Umbilical cord (tissue), 2 donors: ENCODE data around the gene SLC30A1. TPM values are rescaled to one million over a fixed set of nuclear protein-coding genes. Genes with fewer than 3 reads are reported as not detected.

ENCODE experiments used
- DNase-seq: peaks from one replicate; pipeline ENCODE4 v3.0.0-alpha.2; 2015; ENCODE audit warnings: low spot score
- total RNA-seq: library from RNA; depleted of rRNA; stranded (reverse); fragments of >200 nt; gene quantifications from one replicate; pipeline ENCODE4 v1.2.3, GENCODE V29; 2014; ENCODE audit warnings: low replicate concordance; ENCODE audit not compliant: insufficient read depth

SLC30A1 gene
- total RNA-seq, 1 donor from 2014 or later = 27.7 TPM

GRCh38 chr1:211609120-211610024 lies 30.4 kb upstream of the SLC30A1 start:
- DNase-seq = no peak

- DNase-seq = no peak
Measured at GRCh38 chr1:211607754-211608473, 29.0 kb upstream of the SLC30A1 start.

- DNase-seq = peak; percentile 36
Measured at GRCh38 chr1:211606914-211607753, 28.2 kb upstream of the SLC30A1 start.

GRCh38 chr1:211606332-211606913 lies 27.5 kb upstream of the SLC30A1 start:
- no peak for DNase-seq

GRCh38 chr1:211605603-211606331 lies 26.8 kb upstream of the SLC30A1 start:
- DNase-seq = no peak

GRCh38 chr1:211605034-211605433 lies 26.1 kb upstream of the SLC30A1 start:
- no peak for DNase-seq

GRCh38 chr1:211604548-211604947 lies 25.6 kb upstream of the SLC30A1 start:
- no peak for DNase-seq

- no peak for DNase-seq
Measured at GRCh38 chr1:211603713-211604112, 24.8 kb upstream of the SLC30A1 start.

GRCh38 chr1:211603191-211603701 lies 24.3 kb upstream of the SLC30A1 start:
- DNase-seq = no peak

- DNase-seq = peak; percentile 58
Measured at GRCh38 chr1:211601982-211602670, 23.2 kb upstream of the SLC30A1 start.

- DNase-seq = no peak
Measured at GRCh38 chr1:211601159-211601558, 22.2 kb upstream of the SLC30A1 start.

GRCh38 chr1:211599250-211599649 lies 20.3 kb upstream of the SLC30A1 start:
- DNase-seq = no peak

GRCh38 chr1:211598514-211598913 lies 19.6 kb upstream of the SLC30A1 start:
- DNase-seq = no peak

- no peak for DNase-seq
Measured at GRCh38 chr1:211596418-211597181, 17.6 kb upstream of the SLC30A1 start.

GRCh38 chr1:211595419-211595818 lies 16.5 kb upstream of the SLC30A1 start:
- DNase-seq = no peak

- DNase-seq = peak; percentile 78
Measured at GRCh38 chr1:211591980-211592493, 13.1 kb upstream of the SLC30A1 start.

- DNase-seq = peak; percentile 60
Measured at GRCh38 chr1:211589782-211590721, 11.1 kb upstream of the SLC30A1 start.

- DNase-seq = no peak
Measured at GRCh38 chr1:211588711-211589110, 9.8 kb upstream of the SLC30A1 start.
